Lung microvascular endothelial cell (primary cell): ENCODE measurements around the gene FAM20A. TPM values are rescaled to one million over a fixed set of nuclear protein-coding genes. Genes with fewer than 3 reads are reported as not detected.

Source experiments
- DNase-seq, 2 donors: peaks; one replicate each; pipeline versions ENCODE4 v3.0.0 to v3.0.0-alpha.2; 2010; ENCODE audit warnings: low read depth in 2 of 2
- total RNA-seq: library from RNA; depleted of rRNA; stranded (reverse); fragments of >200 nt; gene quantifications from 2 replicates; pipeline ENCODE4 v1.2.1, GENCODE V29; 2014

FAM20A gene
- total RNA-seq, result not detected in 2 replicates

- DNase-seq, result no peak
These were observed at the start of gene FAM20A for GRCh38 chr17:68600931-68601564. Gene FAM20A, minus strand, starts transcription at chr17:68601367. Its CDS starts 701 bp downstream, at chr17:68600666.

DNA sequence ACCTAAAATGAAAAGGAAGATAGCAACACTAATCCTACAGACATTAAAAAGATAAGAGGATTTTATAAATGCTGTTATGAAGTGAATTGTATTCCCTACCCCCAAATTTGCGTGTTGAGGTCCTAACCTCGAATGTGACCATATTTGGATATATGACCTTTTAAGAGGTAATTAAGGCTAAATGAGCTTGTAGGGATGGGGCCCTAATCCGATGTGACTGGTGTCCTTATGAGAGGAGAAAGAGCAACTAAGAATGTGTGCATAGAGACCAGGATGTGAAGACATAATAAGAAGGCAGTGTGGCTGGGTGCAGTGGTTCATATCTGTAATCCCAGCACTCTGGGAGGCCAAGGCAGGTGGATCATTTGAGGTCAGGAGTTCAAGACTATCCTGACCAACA, 48.2 kb upstream of the FAM20A start:
- DNase-seq, result no peak

GRCh38 chr17:68646626-68647526, 45.7 kb upstream of the FAM20A start:
- DNase-seq, result no peak

DNA sequence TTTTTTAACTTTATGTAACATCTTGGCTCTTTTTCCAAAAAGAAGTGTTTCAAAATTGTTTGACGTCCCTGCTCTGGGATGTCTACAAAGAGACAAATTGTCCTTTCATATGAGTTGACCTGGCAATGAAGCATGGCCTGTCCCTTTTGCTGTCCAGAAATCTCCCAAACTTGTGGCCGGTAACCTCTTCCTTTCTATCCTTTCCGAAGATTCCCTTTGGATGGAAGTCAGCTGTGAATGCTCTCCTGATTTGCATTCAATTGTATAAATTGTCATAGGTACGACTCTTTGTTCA, 40.9 kb upstream of the FAM20A start:
- no peak for DNase-seq

DNA sequence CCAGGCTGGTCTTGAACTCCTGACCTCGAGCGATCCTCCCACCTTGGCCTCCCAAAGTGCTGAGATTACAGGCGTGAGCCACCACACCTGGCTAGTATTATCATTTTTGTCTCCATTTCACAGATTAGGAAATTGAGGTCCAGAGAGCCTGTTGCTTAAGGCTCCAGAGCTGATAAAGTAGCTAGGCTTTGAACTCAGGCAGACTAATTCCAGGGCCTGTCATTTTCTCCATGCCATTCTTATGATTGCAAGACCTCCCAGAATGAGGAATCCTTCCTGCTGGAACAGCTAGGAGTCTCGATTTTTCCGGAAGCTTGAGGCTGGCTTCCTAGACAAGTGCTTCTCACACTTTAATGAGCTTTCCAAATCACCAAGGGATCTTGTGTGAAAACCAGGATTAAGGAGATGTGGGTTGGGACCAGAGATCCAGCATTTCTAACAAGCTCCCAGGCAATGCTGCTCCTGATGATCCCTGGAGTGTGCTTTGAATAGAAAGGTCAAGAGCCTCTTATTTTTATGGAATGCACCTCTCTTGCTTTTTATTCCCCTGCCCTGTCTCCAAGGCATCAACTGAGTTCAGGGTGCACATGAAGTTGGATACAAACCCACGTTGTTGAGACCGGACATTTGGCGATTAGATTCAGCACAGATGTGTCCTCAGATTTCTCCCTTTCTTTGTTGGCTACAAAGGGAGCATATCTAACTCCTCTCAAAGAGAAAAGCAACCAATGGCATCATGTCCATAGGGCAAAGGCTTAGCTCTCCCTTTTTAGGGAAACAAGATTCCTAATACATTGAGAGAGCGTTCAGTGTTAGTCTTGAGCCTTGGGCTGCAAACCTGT, 40.3 kb upstream of the FAM20A start:
- DNase-seq, result no peak

- DNase-seq, result no peak
These were observed 39.2 kb upstream of the FAM20A start for GRCh38 chr17:68640242-68640989.

GRCh38 chr17:68634345-68634876, 33.2 kb upstream of the FAM20A start:
- no peak for DNase-seq

DNA sequence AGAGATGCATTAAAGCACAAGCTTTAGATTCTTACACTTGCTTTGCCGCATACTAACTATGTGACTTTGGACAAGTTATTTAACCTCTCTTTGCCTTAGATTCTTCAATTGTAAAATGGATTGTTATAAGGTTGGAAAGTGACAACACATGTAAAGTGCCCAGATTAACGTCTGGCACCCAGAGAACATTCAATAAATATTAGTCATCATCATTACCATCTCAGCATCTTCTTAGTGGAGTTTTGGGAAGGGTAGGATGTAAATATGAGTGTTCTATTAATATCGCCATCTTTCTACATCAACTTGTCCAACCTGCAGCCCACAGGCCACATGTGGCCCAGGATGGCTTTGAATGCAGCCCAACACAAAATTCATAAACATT, 27.4 kb upstream of the FAM20A start:
- DNase-seq, result no peak

DNA sequence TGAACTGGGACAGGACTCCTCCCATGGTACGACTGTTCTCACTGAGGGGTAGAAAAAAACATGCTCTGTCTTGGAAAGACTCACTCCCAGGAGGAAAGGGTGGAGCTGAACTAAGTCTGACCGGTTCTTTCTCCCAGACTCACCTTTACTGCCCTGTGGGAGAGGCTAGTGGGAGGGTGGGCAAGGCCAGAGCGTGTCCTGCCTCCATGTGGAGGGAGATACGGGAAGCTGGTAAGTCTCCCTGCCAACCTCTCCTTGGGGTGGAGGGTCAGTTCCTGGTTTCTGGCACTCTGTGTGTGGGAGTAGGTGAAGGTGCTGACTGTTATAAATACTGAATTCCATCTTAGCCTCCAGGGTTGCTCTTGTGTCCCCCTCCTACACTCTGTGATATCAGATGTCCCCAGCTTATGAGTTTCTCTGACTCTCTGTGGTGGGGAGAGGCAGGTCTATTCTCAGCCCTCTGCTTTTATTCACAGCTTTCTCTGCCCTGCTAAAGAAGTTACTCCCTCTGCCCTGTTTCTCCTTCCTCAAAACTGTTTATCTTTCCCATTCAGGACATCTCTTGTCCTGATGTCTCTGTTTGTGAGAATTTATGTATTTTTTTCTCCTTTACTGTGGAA, 26.9 kb upstream of the FAM20A start:
- no peak for DNase-seq

GRCh38 chr17:68624381-68624780, 23.2 kb upstream of the FAM20A start:
- no peak for DNase-seq

GRCh38 chr17:68623811-68624210, 22.6 kb upstream of the FAM20A start:
- no peak for DNase-seq

DNA sequence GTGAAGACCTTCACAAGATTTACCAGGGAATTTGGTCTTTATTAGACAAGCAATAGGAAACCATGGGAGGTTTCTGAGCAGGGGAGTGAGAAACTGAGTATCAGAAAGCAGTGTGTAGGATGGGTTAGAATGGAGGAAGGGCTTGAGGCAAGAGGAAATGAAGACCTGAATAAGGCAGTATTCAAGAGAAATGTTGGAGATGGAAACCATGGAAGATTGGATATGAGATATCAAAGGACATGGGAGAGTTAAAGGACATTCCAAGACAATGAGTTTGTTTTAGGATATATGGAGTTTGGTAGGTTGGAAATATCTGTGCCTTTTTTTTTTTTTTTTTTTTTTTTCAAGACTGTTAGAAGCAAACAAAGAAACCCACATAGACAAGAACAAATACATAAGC, 21.3 kb upstream of the FAM20A start:
- DNase-seq, result no peak

- no peak for DNase-seq
These were observed 19.9 kb upstream of the FAM20A start for GRCh38 chr17:68621065-68621464.

DNA sequence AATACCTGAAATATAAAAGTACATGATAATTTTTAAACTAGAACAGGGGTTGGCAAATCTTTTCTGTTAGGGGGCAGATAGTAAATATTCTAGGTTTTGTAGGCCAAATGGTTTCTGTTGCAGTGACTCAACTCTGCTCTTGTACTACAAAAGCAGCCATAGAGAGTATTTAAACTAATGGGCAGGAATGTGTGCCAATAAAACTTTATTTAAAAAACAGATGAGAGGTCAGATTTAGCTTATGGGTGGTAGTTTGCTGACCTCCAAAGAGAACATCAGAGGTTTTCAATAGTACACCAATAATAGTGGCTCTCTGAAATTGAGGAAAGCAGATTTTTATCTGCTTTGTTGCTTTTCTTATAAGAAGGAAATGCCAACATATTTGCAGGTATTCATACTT, 15.2 kb upstream of the FAM20A start:
- no peak for DNase-seq

- DNase-seq, result no peak
These were observed 13.6 kb upstream of the FAM20A start for GRCh38 chr17:68614718-68615117.

GRCh38 chr17:68613739-68614298, 12.7 kb upstream of the FAM20A start:
- DNase-seq, result peak; percentile 23 to 42

DNA sequence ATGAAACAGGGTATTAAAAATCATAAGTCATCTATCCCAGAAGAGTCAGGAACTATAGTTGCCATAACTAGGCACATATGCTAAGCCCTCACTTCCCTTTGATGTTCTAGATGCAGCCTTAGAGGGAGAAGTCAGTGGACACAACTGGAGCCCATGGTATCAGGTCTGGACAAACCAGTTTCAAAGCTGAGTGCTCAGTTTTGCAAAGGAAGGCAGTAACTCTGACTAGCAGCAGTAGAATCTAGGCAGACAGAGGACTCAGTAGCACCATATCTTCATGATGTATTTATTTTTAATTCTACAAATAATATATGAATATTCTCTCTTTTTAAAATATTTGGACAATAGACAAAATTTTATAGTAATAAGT, 11.7 kb upstream of the FAM20A start:
- no peak for DNase-seq

GRCh38 chr17:68612209-68612922, 11.2 kb upstream of the FAM20A start:
- no peak for DNase-seq

GRCh38 chr17:68611353-68612208, 10.4 kb upstream of the FAM20A start:
- no peak for DNase-seq
